Mammary epithelial cell (primary cell): ENCODE measurements around the gene NFATC4.

Experiments used
- CTCF ChIP-seq, 2 donors: IDR thresholded peaks in 1 of 2; conservative IDR thresholded peaks in 1 of 2; 2 replicates each; pipeline ENCODE4 v1.5.1; 2011 to 2012; ENCODE audit warnings: inconsistent platforms in 2 of 2, low read length in 2 of 2, mild to moderate bottlenecking in 2 of 2, control low read depth in 1 of 2, low read depth in 1 of 2; ENCODE audit not compliant: insufficient read depth in 1 of 2; ENCODE audit errors: extremely low read depth in 1 of 2
- EZH2 ChIP-seq: IDR thresholded peaks from 2 replicates; pipeline ENCODE4 v1.6.1; 2012; ENCODE audit warnings: low read length, inconsistent platforms, borderline replicate concordance

GRCh38 chr14:24370748-24371147 is 2.8 kb downstream of the NFATC4 start:
- TF ChIP-seq CTCF (conservative IDR thresholded peaks at IDR 0.05 in 1 of 2, IDR thresholded peaks at IDR 0.05 in 1 of 2; ENCODE audit: extremely low read depth in 1 of 2, insufficient read depth in 1 of 2, low read depth in 1 of 2, low read length in 2 of 2) (no peak), EZH2 (no peak)
